ENCODE data around the gene PEAK3.

Gene PEAK3

DNA sequence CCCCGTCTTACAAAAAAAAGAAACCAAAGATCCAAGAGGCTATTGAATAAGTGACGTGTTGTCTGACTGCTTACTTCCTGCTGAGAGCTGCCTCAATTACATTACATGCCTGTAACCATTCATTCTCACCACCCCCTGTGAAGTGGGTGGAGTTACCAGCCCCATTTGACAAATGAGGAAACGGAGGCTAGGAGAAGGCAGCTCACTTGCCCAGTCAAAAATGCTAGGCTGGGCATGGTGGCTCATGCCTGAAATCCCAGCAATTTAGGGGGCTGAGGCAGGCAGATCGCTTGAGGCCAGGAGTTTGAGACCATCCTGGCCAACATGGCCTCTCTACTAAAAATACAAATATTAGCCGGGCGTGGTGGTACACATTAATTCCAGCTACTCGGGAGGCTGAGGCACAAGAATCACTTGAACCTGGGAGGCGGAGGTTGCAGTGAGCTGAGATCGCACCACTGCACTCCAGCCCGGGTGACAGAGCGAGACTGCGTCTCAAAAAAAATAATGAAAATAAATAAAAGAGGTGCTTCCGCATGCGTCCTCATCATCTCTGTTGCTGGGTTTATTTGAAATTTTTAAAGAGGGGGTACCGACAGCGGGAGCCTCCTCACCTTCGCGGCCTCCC, 45.9 kb upstream of the PEAK3 start:
- H3K27ac ChIP-seq: peak overlapping the region; percentile 84
- TF ChIP-seq, protein P1, sequence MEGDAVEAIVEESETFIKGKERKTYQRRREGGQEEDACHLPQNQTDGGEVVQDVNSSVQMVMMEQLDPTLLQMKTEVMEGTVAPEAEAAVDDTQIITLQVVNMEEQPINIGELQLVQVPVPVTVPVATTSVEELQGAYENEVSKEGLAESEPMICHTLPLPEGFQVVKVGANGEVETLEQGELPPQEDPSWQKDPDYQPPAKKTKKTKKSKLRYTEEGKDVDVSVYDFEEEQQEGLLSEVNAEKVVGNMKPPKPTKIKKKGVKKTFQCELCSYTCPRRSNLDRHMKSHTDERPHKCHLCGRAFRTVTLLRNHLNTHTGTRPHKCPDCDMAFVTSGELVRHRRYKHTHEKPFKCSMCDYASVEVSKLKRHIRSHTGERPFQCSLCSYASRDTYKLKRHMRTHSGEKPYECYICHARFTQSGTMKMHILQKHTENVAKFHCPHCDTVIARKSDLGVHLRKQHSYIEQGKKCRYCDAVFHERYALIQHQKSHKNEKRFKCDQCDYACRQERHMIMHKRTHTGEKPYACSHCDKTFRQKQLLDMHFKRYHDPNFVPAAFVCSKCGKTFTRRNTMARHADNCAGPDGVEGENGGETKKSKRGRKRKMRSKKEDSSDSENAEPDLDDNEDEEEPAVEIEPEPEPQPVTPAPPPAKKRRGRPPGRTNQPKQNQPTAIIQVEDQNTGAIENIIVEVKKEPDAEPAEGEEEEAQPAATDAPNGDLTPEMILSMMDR (conservative IDR thresholded peaks at IDR 0.05): no peak

- TF ChIP-seq, protein P1 (conservative IDR thresholded peaks at IDR 0.05): no peak
- H3K27ac ChIP-seq: peak overlapping the region; percentile 84; the same call in 1 of the 2 replicates
Observed at GRCh38 chr19:2326699-2327360, 44.9 kb upstream of the PEAK3 start.

- TF ChIP-seq, protein P1 (conservative IDR thresholded peaks at IDR 0.05): no peak
- H3K27ac ChIP-seq: no peak overlapping the region
Observed at GRCh38 chr19:2325281-2326046, 43.5 kb upstream of the PEAK3 start.

DNA sequence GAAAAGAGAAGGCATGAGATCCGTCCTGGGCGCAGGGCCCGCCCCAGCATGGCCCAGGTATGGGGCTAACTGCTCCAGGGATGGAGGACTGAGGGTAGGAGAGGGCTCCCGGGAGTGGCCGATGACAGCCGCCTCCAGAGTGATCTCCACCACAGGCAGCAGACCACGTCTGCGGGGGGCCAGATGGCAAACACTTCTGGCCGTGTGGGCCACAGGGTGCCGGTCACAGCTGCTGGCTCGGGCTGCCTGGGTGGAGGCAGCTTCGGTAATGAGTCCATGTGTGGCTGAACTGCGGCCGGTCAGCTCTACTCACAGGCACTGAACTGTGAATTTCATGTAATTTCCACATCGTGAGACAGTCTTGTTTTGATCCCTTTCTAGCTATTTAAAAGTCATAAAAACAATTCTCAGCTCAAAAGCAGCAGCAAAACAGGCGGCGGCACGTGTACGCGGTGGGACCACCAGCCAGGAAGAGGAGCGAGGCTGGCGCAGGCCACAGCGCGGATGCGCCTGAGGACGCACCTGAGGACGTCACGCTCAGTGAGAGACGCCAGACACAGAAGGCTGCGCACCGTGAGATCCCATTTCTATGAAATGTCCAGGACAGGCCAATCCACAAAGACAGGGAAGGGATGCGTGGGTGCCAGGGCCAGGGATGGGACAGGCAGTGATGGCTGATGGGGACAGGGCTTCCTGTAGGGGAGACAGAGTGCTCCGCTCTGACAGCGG, 42.4 kb upstream of the PEAK3 start:
- no peak overlapping the region for H3K27ac ChIP-seq
- TF ChIP-seq, protein P1 (conservative IDR thresholded peaks at IDR 0.05): no peak

- no peak overlapping the region for H3K27ac ChIP-seq
- TF ChIP-seq, protein P1 (conservative IDR thresholded peaks at IDR 0.05): no peak
Observed at GRCh38 chr19:2323707-2324106, 41.7 kb upstream of the PEAK3 start.

DNA sequence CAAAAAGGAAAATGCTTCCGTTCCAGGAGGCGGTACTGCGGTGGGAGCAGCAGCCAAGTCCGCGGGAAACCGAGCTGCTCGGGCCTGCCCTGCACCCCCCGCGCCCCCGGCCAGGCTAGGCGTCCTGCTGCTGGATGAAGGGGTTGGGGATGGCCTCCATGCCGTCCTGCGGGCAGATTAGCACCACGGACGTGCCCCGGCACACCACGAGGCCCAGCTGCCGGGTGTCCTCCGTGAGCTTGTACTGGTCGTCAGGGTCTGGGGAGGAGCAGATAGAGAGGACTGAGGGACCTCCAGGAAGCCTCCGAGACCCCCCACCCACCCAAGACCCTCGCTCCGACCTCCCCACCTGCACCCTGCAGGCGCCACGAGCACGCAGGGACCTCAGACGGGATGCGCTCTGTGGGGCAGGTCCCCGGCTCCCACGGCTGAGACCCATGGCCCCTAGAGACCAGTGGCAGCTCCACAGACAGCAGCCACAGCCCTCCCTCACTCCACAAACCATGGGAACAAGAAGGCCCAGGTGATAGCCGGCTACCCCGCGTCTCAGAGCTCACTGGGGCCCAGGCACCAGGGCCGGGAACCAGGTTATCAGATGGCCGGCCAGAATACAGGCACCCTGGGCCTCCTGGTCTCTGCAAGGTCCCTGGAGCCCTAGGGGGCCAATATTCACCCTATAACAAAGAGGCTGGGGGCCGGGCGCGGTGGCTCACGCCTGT, 39.7 kb upstream of the PEAK3 start:
- no peak overlapping the region for H3K27ac ChIP-seq
- TF ChIP-seq, protein P1 (conservative IDR thresholded peaks at IDR 0.05): no peak

Data from VCaP (cell line).